Measurements from ENCODE around the gene MGLL.
A peak's percentile ranks its signal among the peaks of the same experiment; 100 is the strongest.

The MGLL gene

GRCh38 chr3:127674101-127674721 lies 148.1 kb downstream of the MGLL start:
- TF ChIP-seq EZH2 (IDR thresholded peaks at IDR 0.05; ENCODE audit: borderline replicate concordance, low read depth, low read length, severe bottlenecking) (no peak), CTCF (IDR thresholded peaks at IDR 0.05; ENCODE audit: borderline replicate concordance, extremely low read depth, low read length, poor library complexity, severe bottlenecking) (no peak)
- Histone ChIP-seq H3K9ac (ENCODE audit: low read depth, low read length) (peak overlapping the region; percentile 98), H3K79me2 (ENCODE audit: insufficient read depth, low read length) (peaks cover 17% of the 10 kb centered on the region), H2AFZ (ENCODE audit: low read depth, low read length) (no peak overlapping the region), H3K27ac (ENCODE audit: low read length) (no peak overlapping the region; the same call in 1 of the 2 replicates), H4K20me1 (ENCODE audit: insufficient read depth, low read length) (peaks cover 3% of the 10 kb centered on the region), H3K4me1 (ENCODE audit: insufficient read depth, low read length) (peaks cover 24% of the 10 kb centered on the region), H3K4me2 (ENCODE audit: insufficient read depth, low read length) (peak overlapping the region; percentile 92), H3K4me3 (ENCODE audit: low read depth in 1 of 2, low read length in 2 of 2) (peak overlapping the region in 1 of 2 experiments; percentile 96; a peak in 2 of 4 replicates), H3K36me3 (ENCODE audit: insufficient read depth, low read length) (peaks cover 27% of the 10 kb centered on the region; the same call in 1 of the 2 replicates), H3K9me3 (ENCODE audit: insufficient read depth, low read length, severe bottlenecking) (no peaks in the 10 kb centered on the region), H3K27me3 (ENCODE audit: insufficient read depth, low read length, poor library complexity) (no peaks in the 10 kb centered on the region)
- DNase-seq (no peak), ATAC-seq (ENCODE audit: insufficient read depth, low read depth) (no peak)

GRCh38 chr3:127673191-127674100 lies 148.9 kb downstream of the MGLL start:
- Histone ChIP-seq H3K36me3 (ENCODE audit: insufficient read depth, low read length) (peaks cover 27% of the 10 kb centered on the region; the same call in 1 of the 2 replicates), H3K27ac (ENCODE audit: low read length) (peak overlapping the region; percentile 79), H3K4me2 (ENCODE audit: insufficient read depth, low read length) (peak overlapping the region; percentile 92), H3K9me3 (ENCODE audit: insufficient read depth, low read length, severe bottlenecking) (no peaks in the 10 kb centered on the region), H4K20me1 (ENCODE audit: insufficient read depth, low read length) (peaks cover 3% of the 10 kb centered on the region), H3K4me1 (ENCODE audit: insufficient read depth, low read length) (peaks cover 24% of the 10 kb centered on the region), H3K27me3 (ENCODE audit: insufficient read depth, low read length, poor library complexity) (no peaks in the 10 kb centered on the region), H3K4me3 (ENCODE audit: low read depth in 1 of 2, low read length in 2 of 2) (peak overlapping the region; percentile 80 to 96; a peak in 3 of 4 replicates), H3K9ac (ENCODE audit: low read depth, low read length) (peak overlapping the region; percentile 98), H3K79me2 (ENCODE audit: insufficient read depth, low read length) (peaks cover 17% of the 10 kb centered on the region), H2AFZ (ENCODE audit: low read depth, low read length) (peak overlapping the region; percentile 97)
- peak; percentile 66 for DNase-seq
- TF ChIP-seq EZH2 (IDR thresholded peaks at IDR 0.05; ENCODE audit: borderline replicate concordance, low read depth, low read length, severe bottlenecking) = no peak
- peak; percentile 58 for ATAC-seq (ENCODE audit: insufficient read depth, low read depth)

GRCh38 chr3:127672429-127673190 lies 149.7 kb downstream of the MGLL start, which contains the start of gene ABTB1:
ABTB1 (plus strand) TSS chr3:127672952; CDS start chr3:127673026, 74 bp downstream.
- Histone ChIP-seq H3K36me3 (ENCODE audit: insufficient read depth, low read length) (peaks cover 25% of the 10 kb centered on the region; the same call in 1 of the 2 replicates), H3K27ac (ENCODE audit: low read length) (peak within 1 kb of the TSS; percentile 79)

More at GRCh38 chr3:127672429-127673190, 149.7 kb downstream of the MGLL start, which contains the start of gene ABTB1:
- H3K9ac ChIP-seq (ENCODE audit: low read depth, low read length) = peak within 1 kb of the TSS; percentile 98
- H3K9me3 ChIP-seq (ENCODE audit: insufficient read depth, low read length, severe bottlenecking) = no peaks in the 10 kb centered on the region
- no peaks in the 10 kb centered on the region for H3K27me3 ChIP-seq (ENCODE audit: insufficient read depth, low read length, poor library complexity)
- peak within 1 kb of the TSS; percentile 80 to 96 for H3K4me3 ChIP-seq (ENCODE audit: low read depth in 1 of 2, low read length in 2 of 2)
- H2AFZ ChIP-seq (ENCODE audit: low read depth, low read length) = peak within 1 kb of the TSS; percentile 97
- H3K79me2 ChIP-seq (ENCODE audit: insufficient read depth, low read length) = peaks cover 17% of the 10 kb centered on the region
- TF ChIP-seq CTCF (IDR thresholded peaks at IDR 0.05; ENCODE audit: borderline replicate concordance, extremely low read depth, low read length, poor library complexity, severe bottlenecking) = no peak
- TF ChIP-seq EZH2 (IDR thresholded peaks at IDR 0.05; ENCODE audit: borderline replicate concordance, low read depth, low read length, severe bottlenecking) = no peak
- peak; percentile 83 for ATAC-seq (ENCODE audit: insufficient read depth, low read depth)
- peak within 1 kb of the TSS; percentile 92 for H3K4me2 ChIP-seq (ENCODE audit: insufficient read depth, low read length)
- H4K20me1 ChIP-seq (ENCODE audit: insufficient read depth, low read length) = peaks cover 3% of the 10 kb centered on the region
- H3K4me1 ChIP-seq (ENCODE audit: insufficient read depth, low read length) = peaks cover 24% of the 10 kb centered on the region
- DNase-seq = peak; percentile 89
